GM12874 (cell line): ENCODE measurements around the gene LSMEM2.

Source experiments
- CTCF ChIP-seq: IDR thresholded peaks from 2 replicates; pipeline ENCODE4 v1.5.1; 2011; ENCODE audit warnings: low read depth, mild to moderate bottlenecking, control low read depth, low read length, moderate library complexity; ENCODE audit not compliant: insufficient read depth

Gene LSMEM2

GRCh38 chr3:50300681-50301254 lies 21.9 kb downstream of the LSMEM2 start:
- no peak for TF ChIP-seq CTCF

- no peak for TF ChIP-seq CTCF
These were observed 23.5 kb downstream of the LSMEM2 start for GRCh38 chr3:50302095-50303012.

GRCh38 chr3:50303013-50303815 lies 24.3 kb downstream of the LSMEM2 start, which contains the start of gene HYAL1:
Gene HYAL1, minus strand, starts transcription at chr3:50303574. Its CDS starts 618 bp downstream, at chr3:50302956.
- TF ChIP-seq CTCF, result 0 out of 2 replicates have a peak, but pooled peaks have one; percentile 2

- TF ChIP-seq CTCF, result no peak
These were observed 25.7 kb downstream of the LSMEM2 start for GRCh38 chr3:50304601-50305000.

GRCh38 chr3:50314342-50314741 lies 35.5 kb downstream of the LSMEM2 start:
- TF ChIP-seq CTCF, result no peak

- TF ChIP-seq CTCF, result no peak
These were observed 35.9 kb downstream of the LSMEM2 start for GRCh38 chr3:50314816-50315215.
